HPDE6-E6E7 (cell line): ENCODE data around the gene OR52J3.

Source experiments
- DNase-seq: peaks from one replicate; pipeline ENCODE4 v3.0.0; 2011; ENCODE audit warnings: missing footprints; ENCODE audit errors: extremely low spot score

Gene OR52J3

GRCh38 chr11:5096011-5096410 is 49.7 kb downstream of the OR52J3 start:
- no peak for DNase-seq
